ENCODE data around the gene BEST1. TPM values are rescaled to one million over a fixed set of nuclear protein-coding genes. Genes with fewer than 3 reads are reported as not detected.

Gene BEST1
- total RNA-seq, 2 experiments from 2014 or later: 0.14 to 0.25 TPM

- ChIA-PET POLR2A (no interaction called here), CTCF (interaction anchor here (1.1 to 1.4 kb wide), 2 partner anchors 44 to 205 kb away, joined by 3 to 4 read pairs; no protein-coding TSS in a partner anchor)
- Mint-ChIP-seq H3K27ac (no peak overlapping the region), H3K27me3 (no peaks in the 10 kb centered on the region), H3K4me1 (ENCODE audit: low read depth) (peaks cover 6% of the 10 kb centered on the region), H3K36me3 (ENCODE audit: low read depth) (no peaks in the 10 kb centered on the region), H3K9me3 (no peaks in the 10 kb centered on the region), H3K4me3 (no peak overlapping the region)
- peaks cover 12% of the 10 kb centered on the region for H3K4me1 ChIP-seq (ENCODE audit: insufficient read depth, low read length)
- H3K9me3 ChIP-seq (ENCODE audit: control insufficient read depth in 1 of 2, insufficient read depth in 1 of 2, low read length in 2 of 2): no peaks in the 10 kb centered on the region
- no peaks in the 10 kb centered on the region for H3K36me3 ChIP-seq (ENCODE audit: insufficient read depth, low read length)
- intact Hi-C loops (cut with DNase I, micrococcal nuclease): no loop called here
- H3K4me3 ChIP-seq (ENCODE audit: low read length): no peak overlapping the region
- TF ChIP-seq CTCF (IDR thresholded peaks at IDR 0.05): no peak
- H3K27me3 ChIP-seq (ENCODE audit: control insufficient read depth in 1 of 2, insufficient read depth in 2 of 2, low read length in 2 of 2): no peaks in the 10 kb centered on the region
- ATAC-seq (ENCODE audit: poor library complexity) (no peak), DNase-seq (no peak)
- H3K27ac ChIP-seq (ENCODE audit: low read depth in 1 of 2, low read length in 2 of 2): no peak overlapping the region
Observed at GRCh38 chr11:61903845-61904244, 46.3 kb upstream of the BEST1 start.

GRCh38 chr11:61904539-61905048, 45.6 kb upstream of the BEST1 start:
- CTCF ChIA-PET: interaction anchor here (1.4 kb wide), 1 partner anchor 204 kb away, joined by 4 read pairs; no protein-coding TSS in a partner anchor
- Mint-ChIP-seq H3K27ac (no peak overlapping the region), H3K4me1 (ENCODE audit: low read depth) (no peaks in the 10 kb centered on the region), H3K36me3 (ENCODE audit: low read depth) (no peaks in the 10 kb centered on the region), H3K27me3 (no peaks in the 10 kb centered on the region), H3K9me3 (no peaks in the 10 kb centered on the region), H3K4me3 (no peak overlapping the region)
- POLR2A ChIA-PET: no interaction called here
- DNase-seq: no peak
- ATAC-seq (ENCODE audit: poor library complexity): no peak
- H3K27me3 ChIP-seq (ENCODE audit: control insufficient read depth in 1 of 2, insufficient read depth in 2 of 2, low read length in 2 of 2): no peaks in the 10 kb centered on the region
- peaks cover 4% of the 10 kb centered on the region for H3K4me1 ChIP-seq (ENCODE audit: insufficient read depth, low read length)
- no peak overlapping the region for H3K4me3 ChIP-seq (ENCODE audit: low read length)
- no peaks in the 10 kb centered on the region for H3K9me3 ChIP-seq (ENCODE audit: control insufficient read depth in 1 of 2, insufficient read depth in 1 of 2, low read length in 2 of 2)
- no peak for TF ChIP-seq CTCF (IDR thresholded peaks at IDR 0.05)
- intact Hi-C loops (cut with DNase I, micrococcal nuclease): no loop called here
- no peaks in the 10 kb centered on the region for H3K36me3 ChIP-seq (ENCODE audit: insufficient read depth, low read length)
- H3K27ac ChIP-seq (ENCODE audit: low read depth in 1 of 2, low read length in 2 of 2): no peak overlapping the region

- H3K36me3 ChIP-seq (ENCODE audit: insufficient read depth, low read length): no peaks in the 10 kb centered on the region
- H3K27ac Mint-ChIP-seq: no peak overlapping the region
- no peaks in the 10 kb centered on the region for H3K9me3 ChIP-seq (ENCODE audit: control insufficient read depth in 1 of 2, insufficient read depth in 1 of 2, low read length in 2 of 2)
- ATAC-seq (ENCODE audit: poor library complexity) (no peak), DNase-seq (no peak)
- H3K4me3 ChIP-seq (ENCODE audit: low read length): no peak overlapping the region
- H3K4me1 Mint-ChIP-seq (ENCODE audit: low read depth): no peaks in the 10 kb centered on the region
- TF ChIP-seq CTCF (IDR thresholded peaks at IDR 0.05): no peak
- H3K27me3 ChIP-seq (ENCODE audit: control insufficient read depth in 1 of 2, insufficient read depth in 2 of 2, low read length in 2 of 2): no peaks in the 10 kb centered on the region
- POLR2A ChIA-PET: no interaction called here
- intact Hi-C loops (cut with DNase I, micrococcal nuclease): no loop called here
- H3K4me1 ChIP-seq (ENCODE audit: insufficient read depth, low read length): peaks cover 3% of the 10 kb centered on the region
- CTCF ChIA-PET: interaction anchor here (1.0 to 1.4 kb wide), 2 partner anchors 177 to 203 kb away, joined by 3 to 4 read pairs; no protein-coding TSS in a partner anchor
- no peaks in the 10 kb centered on the region for H3K27me3 Mint-ChIP-seq
- no peak overlapping the region for H3K4me3 Mint-ChIP-seq
- no peaks in the 10 kb centered on the region for H3K36me3 Mint-ChIP-seq (ENCODE audit: low read depth)
- no peaks in the 10 kb centered on the region for H3K9me3 Mint-ChIP-seq
- no peak overlapping the region for H3K27ac ChIP-seq (ENCODE audit: low read depth in 1 of 2, low read length in 2 of 2)
Observed at GRCh38 chr11:61905067-61905696, 45.0 kb upstream of the BEST1 start.
